KG1 (cell line): ENCODE measurements around the gene TSN.

Experiments used
- DNase-seq: peaks from one replicate; lab custom pipeline; 2025; lab: John Stamatoyannopoulos, UW

TSN gene

DNA sequence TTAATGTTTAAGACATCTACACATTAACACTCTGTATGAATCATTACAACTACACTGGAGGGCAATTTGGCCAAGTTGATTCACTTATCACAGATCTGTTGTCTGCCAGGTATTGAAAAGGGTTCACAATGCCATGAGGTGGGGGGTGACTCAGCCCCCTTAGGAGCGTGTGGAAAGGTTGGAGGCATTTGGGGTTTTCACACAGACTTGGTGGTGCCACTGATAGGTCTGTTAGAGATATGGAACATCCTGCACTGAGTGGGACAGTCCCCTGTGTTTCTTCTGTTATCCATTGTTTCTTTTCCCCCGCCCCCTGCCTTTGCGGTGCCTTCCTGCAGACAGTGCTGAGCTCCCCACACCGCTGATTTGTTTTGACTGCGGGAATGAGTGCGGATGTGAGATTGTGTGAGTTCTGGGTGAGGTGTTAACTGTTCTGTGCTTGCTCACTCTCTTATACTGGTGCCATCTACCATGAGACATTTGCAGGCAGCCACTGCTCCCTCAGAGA, 9.3 kb upstream of the TSN start:
- DNase-seq = no peak

- DNase-seq = no peak
These were observed 7.2 kb upstream of the TSN start for GRCh38 chr2:121748202-121748601.

GRCh38 chr2:121754851-121755236, 607 bp upstream of the TSN start:
- no peak for DNase-seq

DNA sequence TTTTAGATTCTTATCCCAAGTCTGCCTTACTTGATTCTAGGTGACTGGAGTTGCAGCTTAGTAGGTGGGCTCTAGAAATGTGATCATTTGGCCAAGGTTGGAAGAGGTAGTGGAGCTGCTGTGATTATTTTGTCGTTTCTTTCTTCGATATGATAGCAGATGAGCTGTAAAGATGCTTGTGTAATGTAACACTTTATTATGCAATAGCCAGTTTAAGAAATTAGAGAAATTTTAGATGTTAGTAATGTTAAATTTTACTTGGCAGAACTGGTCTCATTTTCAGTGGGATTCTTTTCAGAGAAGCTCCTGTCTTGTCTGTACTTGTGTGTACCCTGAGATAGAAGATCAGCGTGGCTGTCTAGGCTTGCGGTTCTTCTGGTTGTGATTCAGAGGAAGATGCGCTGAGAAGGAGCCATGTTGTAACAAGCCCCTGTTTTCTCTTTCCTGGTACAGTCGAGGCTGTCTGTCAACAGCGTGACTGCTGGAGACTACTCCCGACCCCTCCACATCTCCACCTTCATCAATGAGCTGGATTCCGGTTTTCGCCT, 9.3 kb downstream of the TSN start:
- DNase-seq = no peak

GRCh38 chr2:121766624-121767023, 11.2 kb downstream of the TSN start:
- no peak for DNase-seq

DNA sequence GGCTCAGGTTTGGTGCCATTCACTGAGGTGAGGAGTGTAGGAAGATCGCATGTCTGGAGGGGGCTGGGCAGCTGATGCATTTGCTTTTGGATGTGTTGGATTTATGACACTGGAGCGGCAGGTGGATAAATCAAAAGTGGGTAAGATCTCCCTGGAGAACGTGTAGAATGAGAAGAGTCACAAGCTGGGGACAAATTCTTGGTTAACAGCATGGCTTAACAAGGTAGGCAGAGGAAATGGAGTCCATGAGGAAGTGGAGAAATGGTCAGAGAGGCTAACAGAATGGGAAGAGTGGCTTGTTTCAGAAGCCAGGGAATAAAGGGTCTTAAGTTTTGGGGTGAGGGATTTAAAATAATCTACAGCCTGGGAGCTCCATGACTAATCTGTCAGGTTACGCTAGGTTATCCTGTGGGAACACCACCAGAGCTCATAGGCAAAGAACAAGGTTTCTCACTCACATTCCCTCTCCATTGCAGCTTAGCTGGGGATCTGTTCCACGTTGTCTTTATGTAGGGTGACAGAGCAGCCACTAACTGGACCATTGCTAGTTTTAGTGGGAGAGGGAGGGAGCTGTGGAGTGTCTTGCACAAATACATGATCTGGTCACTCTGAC, 12.8 kb downstream of the TSN start:
- no peak for DNase-seq

DNA sequence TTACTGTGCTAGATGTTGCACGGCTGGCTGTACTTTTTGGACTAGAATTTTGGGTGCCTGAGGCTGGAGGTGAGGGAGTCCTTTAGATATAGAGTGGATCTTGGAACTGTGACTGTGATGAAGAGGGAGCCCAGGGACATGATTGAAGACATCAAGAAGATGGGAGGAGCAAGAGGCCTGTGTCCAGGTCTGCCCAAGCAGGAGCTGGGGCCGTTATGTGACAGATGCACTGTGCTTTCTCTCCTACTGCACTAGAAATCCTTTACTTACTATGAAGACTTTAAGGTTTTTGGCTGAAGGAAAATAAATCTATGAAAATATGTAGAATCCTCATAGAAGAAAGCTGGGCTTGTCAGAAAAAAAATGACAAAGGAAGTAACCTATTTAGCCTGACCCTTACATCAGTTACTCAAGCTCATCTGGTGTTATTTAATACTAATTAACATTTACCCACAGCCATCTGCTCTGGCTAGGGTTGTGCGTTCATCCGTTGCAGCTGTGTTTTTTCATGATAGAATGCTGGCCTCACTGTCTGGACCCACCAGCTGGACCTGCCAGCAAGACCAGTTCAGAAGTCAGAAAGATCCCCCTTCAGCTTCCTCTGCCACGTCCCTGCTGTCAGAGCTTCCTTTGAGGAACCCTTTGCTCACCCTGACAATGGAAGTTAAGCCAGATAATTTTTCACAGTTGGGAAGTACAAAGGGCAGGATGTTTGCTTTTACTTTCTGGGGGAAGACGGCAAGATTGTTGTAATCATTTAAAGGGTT, 16.7 kb downstream of the TSN start:
- no peak for DNase-seq

DNA sequence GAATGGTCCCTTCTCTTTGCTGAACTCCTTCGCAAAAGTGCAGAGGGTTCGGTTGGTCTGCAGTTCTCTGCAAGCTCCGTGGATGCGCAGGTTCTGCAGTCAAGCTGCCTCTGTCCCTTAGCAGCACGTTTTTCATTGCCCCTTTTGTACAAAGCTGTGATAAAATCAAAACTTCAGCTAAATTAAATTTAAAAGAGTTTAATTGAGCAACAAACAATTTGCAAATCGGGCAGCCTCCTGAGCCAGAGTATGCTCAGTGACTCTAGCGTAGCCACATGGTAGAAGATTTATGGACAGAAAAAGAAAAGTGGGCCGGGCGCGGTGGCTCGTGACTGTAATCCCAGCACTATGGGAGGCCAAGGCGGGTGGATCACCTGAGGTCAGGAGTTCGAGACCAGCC, 18.8 kb downstream of the TSN start:
- no peak for DNase-seq

DNA sequence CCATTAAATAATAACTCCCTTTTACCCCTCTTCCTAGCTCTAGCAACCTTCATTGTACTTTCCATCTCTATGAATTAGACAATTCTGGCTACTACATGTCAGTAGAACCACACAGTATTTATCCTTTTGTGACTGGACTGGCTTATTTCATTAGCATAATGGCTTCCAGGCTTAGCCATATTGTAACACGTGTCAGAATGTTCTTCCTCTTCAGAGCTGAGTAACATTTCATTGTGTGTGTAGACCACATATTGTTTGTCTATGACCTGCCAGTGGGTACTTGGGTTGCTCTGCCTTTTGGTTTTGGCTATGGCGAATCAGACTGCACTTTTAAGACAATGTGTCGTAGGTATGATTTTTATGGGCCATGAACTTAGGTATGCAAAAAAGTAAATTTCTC, 20.9 kb downstream of the TSN start:
- no peak for DNase-seq

GRCh38 chr2:121776885-121777698, 21.6 kb downstream of the TSN start:
- no peak for DNase-seq

GRCh38 chr2:121777699-121778058, 22.2 kb downstream of the TSN start:
- no peak for DNase-seq

DNA sequence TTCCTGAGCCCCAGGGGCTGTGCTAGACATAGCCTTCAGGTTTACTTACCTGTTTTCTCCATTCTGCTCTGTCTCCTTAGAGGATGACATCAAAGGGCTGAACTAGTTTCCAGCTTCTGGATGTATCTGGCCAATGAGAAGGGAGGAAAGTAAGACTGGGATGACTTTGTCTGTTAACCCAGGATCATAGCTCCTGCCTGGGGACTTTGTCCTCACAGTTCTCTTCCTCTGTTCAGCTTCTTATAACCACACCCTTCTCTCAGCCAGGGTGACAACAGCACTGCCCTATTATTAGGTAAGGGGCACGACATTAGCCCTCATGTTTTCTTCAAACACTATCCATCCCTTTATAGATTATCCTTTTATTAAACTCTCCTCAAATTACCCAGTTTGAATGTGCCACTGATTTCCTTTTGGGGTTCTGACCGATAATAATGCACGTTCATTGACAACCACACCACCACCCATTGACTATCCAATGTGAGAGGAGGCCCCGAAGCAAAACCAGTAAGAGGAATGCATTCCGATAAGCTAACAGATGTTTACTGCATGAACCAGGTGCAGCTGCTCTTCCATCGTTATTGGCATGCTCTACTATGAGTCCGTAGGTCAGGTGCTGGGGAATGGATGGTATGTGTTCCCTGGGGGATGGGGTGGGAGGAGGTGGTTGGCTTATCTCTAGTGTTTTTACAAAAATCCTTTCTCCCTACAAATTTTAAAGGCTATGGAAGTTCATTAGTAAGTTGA, 23.5 kb downstream of the TSN start:
- no peak for DNase-seq

DNA sequence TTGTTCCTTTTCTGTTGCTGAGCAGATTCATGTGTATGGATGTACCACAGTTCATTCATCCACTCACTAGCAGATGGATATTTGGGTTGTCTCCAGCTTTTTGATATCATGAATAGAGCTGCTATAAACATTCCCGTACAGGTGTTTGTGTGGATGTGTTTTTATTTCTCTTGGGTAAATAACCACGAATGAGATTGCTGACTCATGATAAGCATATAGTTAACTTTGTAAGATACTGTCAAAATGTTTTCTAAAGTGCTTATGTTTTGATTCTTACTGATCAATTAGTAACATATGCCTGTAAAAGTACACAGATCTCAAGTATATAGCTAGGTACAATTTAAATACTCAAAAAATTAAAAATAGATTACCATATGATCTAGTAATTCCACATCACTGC, 27.7 kb downstream of the TSN start:
- no peak for DNase-seq

DNA sequence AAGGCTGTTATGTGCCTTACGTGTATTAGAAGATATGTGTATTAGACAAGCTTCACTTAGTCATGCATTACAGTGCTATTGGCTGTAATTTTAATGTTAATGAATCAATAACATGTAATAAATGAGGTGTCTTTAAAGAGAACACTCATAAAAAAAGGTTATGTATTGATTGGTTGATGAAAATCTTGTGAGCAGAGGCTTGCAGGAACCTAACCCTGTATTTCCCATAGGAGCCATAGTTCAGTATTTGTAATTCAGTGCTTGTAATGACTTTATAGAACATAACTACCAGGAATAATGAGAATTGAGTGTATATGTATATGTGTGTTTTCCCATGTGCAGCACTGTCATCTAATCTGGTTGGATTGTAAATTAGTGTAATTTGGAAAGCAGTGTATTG, 33.2 kb downstream of the TSN start:
- no peak for DNase-seq

- no peak for DNase-seq
These were observed 35.0 kb downstream of the TSN start for GRCh38 chr2:121790276-121790956.

DNA sequence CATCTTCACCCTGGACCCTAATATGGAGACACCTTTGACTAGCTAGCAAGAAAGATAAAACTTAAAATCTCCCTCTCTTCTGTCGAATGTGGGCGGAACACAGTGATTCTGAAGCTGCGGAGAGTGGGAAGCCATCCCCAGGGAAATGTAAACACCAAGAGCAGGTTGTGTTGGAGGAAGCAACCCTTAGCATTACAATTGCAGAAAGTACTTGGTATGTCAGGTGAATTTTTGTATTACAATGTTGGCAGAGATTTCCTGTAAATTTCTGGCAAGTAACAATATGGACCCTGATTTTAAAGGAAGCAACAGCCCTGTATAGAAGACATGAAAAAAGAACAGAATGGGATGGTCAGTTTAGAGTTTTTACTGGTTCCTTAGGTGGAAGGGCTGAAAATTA, 35.8 kb downstream of the TSN start:
- no peak for DNase-seq

- DNase-seq = no peak
These were observed 36.4 kb downstream of the TSN start for GRCh38 chr2:121791801-121792221.

DNA sequence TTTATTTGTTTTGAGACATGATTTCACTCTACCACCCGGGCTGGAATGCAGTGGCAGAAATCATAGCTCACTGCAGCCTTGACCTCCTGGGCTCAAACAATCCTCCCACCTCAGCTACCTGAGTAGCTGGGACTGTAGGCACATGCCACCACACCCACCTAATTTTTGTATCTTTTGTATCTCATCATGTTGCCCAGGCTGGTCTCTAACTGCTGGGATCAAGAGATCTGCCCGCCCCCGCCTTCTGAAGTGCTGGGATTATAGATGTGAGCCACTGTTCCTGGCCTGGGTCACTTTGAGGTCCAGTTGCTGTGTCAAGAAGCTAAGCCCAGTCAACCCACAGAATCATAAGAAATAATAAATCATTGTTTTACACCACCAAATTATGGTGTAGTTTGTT, 38.4 kb downstream of the TSN start:
- DNase-seq = no peak

- DNase-seq = no peak
These were observed 38.8 kb downstream of the TSN start for GRCh38 chr2:121794233-121794632.

DNA sequence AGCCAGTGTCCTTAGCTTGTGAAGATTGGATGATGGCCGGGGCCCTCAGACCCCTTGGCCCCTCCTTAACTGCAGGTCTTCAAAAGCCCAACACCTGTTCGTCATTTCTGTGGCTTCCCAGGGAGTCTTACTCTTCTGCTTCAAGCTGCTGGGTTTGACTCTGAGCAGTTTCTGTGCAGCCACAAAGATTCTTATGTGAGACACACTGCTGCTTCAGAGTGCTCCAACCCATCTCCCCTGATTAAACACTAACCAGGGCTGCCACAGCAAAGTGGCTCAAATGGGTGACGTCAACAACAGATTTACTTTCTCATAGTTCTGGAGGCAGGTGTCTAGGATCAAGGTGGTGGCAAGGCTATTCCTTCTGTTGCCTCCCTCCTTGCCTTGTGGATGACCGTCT, 40.8 kb downstream of the TSN start:
- DNase-seq = no peak

DNA sequence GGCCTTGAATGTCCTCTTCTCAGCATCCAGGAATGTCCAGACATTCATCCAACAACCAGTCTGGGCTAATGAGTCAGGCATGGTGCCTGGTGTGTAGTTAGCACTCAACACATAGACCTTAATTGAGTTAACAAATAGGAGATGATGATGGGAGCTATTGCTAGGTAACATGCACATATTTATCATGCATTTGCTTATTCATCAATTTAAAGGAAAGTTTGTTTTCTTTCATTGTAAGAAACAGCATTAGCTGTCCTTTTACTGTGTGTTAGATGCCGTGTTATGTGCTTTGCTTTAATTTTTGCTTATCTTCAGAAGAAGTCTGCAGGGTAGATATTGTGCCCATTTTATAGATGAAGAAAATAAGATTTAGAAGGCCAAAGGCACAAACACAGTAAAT, 43.2 kb downstream of the TSN start:
- no peak for DNase-seq
